ENCODE results near the gene SELE. TPM values are rescaled to one million over a fixed set of nuclear protein-coding genes. Genes with fewer than 3 reads are reported as not detected.

The SELE gene
- total and polyA plus RNA-seq, 2 of the 8 experiments (the other 6 are each of a cell fraction or from before 2014, with no cell fraction given) = not detected

GRCh38 chr1:169779150-169779549 is 45.3 kb upstream of the SELE start (continued):
- TF ChIP-seq BRCA1 (IDR thresholded peaks at IDR 0.05; ENCODE audit: low read depth, low read length) (no peak), BACH1 (IDR thresholded peaks at IDR 0.05; ENCODE audit: low read length) (no peak), TEAD4 (IDR thresholded peaks at IDR 0.05; ENCODE audit: low read depth, low read length) (no peak), CBX5 (IDR thresholded peaks at IDR 0.05; ENCODE audit: low read depth, low read length) (no peak)
